Activated CD8-positive, alpha-beta memory T cell treated with anti-CD3 and anti-CD28 coated beads for 24 hours (primary cell): ENCODE measurements around the gene CCL3.
"Not testable (repeated sequence)": the region's sequence is repeated elsewhere in the genome, so short reads cannot be mapped to it uniquely, and the experiment has no call there.

Source experiments
- DNase-seq: peaks from one replicate; pipeline ENCODE4 v3.0.0-alpha.2; 2020

Gene CCL3

DNA sequence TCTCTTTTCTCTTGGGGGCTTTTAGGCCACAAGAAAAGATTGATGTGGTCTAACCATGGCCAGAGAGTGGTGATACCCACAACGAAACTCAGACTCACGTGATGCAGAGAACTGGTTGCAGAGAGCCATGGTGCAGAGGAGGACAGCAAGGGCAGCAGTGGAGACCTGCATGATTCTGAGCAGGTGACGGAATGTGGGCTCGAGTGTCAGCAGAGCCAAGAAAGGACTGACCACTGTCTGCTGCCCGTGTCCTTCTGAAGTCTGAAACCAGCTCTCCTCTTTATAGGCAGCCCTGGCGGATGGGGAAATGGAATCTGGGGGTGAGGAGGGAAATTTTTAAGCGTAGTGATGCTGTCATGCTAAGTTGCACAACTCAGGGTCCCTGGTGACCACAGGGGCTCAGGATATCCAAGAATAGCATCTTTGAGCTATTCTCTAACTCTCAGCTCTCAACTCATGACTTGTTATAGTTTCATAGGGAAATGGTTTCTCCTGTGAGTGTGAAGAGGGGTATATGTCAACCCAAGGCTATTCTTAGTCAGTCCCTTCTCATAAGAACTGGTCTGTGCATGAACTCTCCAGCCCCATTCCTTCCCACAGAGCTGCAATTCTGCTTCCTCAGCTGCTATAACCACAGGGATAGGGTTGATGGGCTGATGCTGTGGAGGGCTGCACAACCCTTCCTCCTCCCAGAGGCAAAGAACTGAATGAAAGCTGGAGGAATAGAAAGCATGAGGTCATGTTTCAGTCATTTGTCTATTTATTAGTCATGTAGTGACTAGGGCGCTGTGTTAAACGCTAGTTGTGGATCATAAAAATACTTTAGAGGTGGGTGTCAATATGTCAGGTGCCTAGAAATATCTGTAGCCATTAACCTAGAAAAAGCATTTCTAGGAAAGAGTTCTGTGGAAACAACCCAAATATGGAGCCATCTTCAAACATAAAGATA lies at the start of gene CCL3:
Gene CCL3 (minus strand): TSS at position 256 of the 949 bp plus-strand sequence. CDS start 85 bp downstream, at position 171.
- DNase-seq: peak; percentile 85

DNA sequence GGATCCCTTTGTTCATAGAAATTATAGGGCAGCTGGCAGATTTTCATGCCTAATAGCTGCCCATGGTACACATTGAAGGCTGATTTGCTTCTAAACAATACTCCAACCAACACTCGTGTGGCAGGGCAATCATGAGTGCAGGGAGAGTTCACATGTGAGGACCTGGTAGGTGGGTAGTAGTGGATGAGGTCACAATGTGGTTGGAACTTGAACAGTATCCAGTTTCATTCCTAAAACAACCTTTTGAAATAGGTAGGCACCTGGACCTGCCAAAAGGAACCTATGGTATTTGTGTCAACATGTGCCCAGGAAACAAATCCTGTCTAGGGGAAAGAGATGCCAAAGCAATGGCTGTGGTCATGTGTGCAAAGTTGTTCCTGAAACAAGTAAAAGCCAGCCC lies 46.5 kb upstream of the CCL3 start:
- DNase-seq: no peak

DNA sequence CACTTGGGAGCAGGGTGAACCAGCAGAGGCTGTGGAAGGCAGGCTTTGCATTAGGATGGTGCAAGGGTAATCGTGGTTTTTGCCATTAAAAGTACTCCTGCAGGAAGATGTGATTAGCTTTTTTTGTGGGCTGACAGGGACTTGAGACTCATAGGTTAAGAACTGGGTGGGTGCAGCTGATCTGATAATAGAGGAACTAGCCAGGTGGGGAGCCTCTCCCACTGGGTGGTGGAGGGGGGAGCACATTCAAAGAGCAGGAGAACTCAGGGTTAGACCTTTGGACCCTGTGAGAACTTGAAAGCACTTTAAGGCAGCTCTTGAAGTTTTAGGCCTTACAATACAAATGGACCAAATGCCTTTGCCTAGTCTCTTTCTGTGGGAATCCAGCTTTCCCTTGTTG lies 46.1 kb upstream of the CCL3 start:
- DNase-seq: no peak

DNA sequence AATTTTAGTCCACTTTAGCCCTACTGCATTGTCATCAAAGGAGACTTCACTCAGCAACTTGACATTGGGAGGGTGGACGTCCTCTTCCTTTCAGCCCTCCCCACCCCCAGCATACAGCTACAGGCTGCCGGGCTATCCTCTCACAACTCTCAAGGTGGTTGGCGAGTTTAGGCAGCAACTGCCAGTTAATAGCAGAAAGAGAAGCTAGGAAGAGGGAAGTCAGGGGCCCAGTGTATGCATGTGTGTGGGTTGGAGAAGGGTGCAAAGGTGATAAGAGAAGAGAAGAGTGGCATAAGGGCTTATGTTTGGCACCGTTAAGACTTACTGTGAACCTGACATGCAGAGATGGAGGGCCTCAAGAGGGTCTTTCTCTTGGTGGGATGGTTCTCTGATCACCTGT lies 45.5 kb upstream of the CCL3 start:
- no peak for DNase-seq

DNA sequence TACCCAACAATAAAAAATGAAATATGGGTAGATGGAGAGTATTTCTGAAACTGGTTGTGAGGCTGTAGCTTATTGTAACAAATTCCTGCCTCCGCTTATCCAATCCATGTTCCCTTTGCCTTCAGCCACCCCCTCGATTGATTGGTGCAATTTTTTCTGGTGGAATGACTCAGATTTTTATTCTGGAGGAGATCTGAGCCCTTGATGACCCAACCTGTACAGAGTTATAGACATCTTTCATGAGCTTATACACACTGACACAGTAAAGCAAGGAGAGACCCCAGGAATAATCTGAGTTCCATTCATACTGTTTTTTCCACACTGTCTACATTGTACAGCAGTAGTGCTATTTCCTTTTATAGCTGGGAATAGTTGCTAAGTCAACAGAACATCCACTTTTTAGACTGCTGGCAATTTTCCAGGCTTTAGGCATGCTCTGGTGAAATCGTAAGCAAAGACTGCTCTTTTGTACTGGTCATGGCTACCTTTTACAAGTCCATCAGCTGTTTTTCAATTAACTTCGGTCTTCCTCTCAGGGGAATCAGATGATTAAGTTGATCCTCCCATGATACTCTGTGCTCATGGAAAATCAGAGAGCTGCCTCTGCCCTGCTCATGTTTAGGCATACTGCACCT lies 43.8 kb upstream of the CCL3 start:
- no peak for DNase-seq

DNA sequence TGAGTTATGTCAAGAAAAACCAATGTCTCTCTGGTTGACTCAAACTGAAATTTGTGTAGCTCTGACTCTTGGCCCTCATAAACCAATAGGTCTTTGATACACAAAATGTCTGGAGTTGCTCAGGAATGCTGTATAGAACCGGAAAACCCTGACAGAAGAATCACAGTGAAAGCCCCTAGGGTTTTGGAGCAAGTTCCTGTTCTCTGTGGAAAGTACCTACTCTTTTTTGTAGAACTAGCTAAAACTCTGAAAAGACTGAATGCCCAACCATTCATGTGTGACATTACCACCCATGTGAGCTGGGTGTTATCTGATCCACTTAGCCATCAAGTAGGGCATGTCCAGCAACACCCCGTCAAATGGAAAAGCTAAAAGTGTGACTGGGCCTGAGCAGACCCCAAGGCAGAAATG lies 42.5 kb upstream of the CCL3 start:
- DNase-seq: no peak

DNA sequence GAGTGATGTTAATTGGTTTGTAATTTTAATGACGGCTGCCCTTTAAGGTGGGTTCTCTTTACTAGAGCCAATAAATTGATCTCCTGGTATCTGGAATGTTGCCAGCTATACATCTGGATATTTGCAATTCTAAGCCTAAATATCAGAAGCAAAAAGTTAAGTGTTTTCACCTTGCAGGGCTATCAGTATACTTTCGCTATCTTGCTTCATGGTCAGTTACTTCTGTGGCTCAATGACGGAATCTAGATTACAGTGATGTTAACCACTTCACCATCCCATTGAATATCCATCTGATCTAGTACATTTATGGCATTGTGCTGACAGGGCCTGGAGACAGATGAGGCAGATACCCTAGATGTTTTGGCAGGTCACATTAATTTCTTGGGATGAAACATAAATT lies 42.0 kb upstream of the CCL3 start:
- no peak for DNase-seq

DNA sequence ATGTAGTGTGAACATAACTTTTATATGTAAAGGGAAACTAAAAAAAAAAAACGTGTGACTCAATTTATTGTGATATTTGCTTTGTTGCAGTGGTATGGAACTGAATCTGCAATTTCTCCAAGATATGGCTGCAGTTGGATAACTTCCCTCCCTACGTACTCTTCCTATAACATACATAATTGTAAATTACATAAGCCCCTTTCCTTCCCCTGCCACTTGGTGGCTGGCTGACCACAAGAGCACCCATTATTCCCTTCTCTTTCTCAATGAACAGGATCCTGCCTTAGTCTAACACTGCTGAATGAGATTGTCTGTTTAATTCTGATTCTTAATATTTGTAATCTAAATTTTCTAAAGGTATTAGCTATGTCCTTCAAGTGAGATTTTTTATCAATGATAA lies 41.5 kb upstream of the CCL3 start:
- no peak for DNase-seq

DNA sequence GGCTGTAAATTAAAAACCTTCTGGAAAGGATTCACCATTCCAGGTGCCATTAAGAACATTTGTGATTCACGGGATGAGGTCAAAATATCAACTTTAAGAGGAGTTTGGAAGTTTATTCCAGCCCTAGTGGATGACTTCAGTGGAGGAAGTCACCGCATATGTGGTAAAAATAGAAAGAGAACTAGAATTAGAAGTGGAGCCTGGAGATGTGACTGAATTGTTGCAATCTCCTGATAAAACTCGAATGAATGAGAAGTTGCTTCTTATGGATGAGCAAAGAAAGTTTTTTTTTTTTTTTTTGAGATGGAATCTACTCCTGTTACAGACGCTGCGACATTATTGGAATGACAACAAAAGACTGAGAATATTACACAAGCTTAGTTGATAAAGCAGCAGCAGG lies 40.4 kb upstream of the CCL3 start:
- DNase-seq: no peak

DNA sequence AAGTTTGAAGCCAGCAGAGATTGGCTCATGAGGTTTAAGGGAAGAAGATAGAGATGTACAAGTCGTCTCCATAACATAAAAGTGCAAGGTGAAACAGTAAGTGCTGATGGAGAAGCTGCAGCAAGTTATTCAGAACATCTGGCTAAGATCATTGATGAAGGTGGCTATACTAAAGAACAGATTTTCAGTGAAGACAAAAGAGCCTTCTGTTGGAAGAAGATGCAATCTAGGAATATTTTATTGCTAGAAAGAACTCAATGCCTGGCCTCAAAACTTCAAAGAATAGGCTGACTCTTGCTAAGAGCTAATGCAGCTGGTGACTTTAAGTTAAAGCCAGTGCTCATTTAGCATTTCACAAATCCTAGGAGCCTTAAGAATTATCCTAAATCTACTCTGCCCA lies 39.7 kb upstream of the CCL3 start:
- DNase-seq: no peak

DNA sequence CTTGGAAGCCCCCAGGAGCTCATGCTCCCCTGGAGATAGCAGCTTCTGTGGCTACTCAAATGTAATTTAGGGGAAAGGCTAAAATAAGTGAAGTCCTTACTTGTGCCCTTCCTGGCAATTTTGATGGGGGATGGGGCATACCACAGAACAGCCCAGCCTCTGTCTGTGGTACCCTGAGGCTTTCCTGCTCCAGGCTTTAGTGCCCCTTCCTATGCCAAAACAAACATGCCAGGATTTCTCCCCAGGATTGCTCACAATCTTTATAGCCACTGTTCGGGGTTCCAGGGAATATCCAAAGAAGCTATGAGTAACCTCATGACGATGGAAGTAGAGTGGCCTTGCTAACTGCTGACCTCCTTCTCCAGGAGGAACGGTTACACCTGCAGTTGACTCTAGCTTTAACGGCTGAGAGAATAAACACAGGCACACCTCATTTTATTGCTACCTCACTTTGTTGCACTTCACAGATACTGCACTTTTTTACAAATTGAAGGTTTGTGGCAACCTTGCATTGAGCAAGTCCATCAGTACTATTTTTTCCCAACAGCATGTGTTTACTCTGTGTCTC lies 38.6 kb upstream of the CCL3 start:
- DNase-seq: no peak

DNA sequence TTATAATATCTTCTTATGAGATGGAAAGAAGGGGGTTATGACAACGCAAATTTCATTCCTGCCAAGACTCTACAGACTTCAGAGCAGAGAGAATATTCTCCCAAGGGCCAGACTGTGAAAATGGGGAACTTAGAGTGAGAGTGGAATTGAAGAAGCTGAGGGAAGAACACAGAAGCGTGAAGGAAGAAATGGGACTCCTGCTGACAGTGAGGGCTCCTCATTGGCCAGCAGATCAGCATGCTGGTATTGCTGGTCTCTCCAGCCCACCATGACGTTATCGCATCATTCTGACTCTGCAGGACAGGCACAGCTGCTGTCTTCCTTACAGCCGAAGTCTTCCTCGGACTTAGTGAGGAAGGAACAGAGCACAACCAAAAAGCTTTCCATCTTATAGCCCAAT lies 38.0 kb upstream of the CCL3 start:
- no peak for DNase-seq

DNA sequence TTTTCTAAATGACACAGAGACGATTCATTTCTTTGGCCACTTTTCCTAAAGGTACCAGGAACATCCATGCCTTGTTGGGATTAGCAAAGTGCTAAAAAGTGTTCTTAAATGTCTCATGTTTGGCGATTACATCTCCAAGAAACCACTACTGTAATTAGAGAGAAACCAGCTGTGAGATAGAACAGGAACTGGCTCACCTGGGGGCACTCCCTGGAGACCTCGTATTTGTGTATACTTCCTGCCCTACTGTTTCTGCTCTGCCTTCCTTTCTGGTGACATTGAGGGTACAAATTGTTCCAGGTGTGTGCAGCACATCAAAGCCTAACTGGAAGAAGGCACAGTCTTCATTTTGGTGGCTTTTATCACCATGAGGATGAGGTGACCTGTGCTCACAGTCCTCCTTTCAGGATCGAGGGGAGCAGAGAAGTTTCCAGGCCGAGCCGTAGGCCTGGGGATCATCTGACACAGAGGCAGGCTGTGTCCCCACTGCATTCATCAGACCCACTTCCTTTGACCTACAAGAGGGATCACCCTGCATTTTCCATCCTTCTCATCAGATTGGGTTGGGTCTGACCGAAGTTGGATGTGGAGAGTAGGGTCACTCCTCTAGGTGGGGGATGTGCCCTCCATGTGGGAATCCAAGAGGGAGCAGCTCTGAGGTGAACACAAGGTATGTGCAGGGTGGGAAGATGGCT lies 37.4 kb upstream of the CCL3 start:
- no peak for DNase-seq

DNA sequence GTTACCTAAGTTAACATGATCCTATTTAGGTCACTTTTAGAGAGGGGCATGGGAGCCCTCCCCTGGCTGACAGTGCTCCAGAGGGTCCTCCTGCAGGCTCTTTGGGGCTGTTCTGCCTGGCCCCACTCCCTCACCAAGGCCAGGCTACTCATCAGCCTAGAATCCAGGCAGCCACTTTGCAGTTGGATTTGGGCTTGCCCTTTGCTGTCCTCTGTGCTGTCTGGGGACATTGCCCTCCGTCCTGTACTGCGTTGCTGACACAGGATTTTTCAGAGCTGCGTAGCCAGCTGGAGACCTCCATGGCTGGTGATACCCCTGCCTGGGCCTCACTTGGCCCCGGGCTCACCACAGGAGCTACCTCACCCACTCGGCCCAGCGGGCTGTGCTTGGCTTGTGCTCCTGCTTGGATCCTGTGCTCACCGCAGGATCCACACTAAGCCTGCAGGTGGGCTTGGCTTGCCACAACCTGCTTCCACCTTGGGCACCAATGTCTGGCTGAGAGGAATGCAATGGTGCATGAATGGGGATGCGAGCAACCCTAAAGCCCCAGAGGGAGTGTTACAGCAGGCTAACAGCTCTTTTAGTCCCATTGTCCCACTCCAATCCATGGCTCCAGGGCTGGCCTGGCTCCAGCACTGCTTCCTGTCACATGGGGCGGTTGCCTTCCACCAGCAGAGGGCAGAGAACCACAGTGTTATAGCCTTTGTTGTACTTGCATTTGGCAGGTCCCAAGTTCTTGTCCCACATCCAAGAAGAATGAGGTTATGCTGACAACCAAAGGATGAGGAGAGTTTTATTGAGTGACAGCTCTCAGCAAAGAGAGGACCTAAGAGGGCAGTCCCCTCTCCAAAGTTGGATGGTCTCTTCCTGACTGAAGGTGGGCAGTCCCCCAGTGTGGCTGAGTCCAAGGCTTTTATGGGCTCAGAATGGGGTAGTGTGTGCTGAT lies 35.2 kb upstream of the CCL3 start:
- DNase-seq: no peak

DNA sequence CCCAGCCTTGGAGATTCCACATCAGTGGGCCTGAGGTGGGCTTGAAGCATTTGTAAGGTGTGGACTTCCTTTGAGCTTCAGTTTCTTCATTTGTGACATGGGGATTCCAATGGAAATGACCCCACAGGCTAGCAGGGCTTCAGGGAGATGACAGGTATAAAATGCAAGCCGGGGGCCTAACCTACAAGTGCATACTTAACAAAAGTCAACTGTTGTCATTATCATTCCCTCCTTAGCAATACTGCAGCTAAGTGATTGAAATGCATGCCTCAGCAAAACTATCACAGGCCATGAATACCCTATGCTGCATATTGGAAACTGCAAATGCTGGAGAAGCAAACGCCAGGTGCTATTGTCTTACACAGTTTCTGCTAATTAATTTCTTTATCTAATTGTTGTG lies 33.5 kb upstream of the CCL3 start:
- no peak for DNase-seq

DNA sequence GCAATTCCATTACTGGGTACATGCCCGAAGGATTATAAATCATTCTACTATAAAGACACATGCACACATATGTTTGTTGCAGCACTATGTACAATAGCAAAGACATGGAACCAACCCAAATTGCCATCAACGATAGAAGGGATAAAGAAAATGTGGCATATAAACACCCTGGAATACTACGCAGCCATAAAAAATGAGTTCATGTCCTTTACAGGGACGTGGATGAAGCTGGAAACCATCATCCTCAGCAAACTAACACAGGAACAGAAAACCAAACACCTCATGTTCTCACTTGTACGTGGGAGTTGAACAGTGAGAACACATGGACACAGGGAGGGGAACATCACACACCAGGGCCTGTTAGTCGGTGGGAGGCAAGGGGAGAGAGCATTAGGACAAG lies 31.2 kb upstream of the CCL3 start:
- DNase-seq: not testable (repeated sequence)

DNA sequence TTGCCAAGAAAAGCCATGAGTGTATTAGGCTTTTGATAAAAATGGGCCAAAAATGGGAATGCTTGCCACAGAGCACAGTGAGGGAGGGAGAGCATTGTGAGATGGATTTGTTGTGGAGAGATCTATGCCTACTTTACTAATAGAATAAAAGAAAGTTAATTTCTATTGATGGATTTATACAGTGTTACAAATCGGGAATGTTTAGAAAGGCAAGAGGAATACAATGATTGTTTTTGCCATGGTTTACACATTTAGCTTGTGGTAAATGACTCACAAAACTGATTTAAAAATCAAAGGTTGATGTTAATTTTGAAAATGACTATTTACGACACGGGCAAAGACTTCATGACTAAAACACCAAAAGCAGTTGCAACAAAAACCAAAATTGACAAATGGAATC lies 30.3 kb upstream of the CCL3 start:
- DNase-seq: no peak

DNA sequence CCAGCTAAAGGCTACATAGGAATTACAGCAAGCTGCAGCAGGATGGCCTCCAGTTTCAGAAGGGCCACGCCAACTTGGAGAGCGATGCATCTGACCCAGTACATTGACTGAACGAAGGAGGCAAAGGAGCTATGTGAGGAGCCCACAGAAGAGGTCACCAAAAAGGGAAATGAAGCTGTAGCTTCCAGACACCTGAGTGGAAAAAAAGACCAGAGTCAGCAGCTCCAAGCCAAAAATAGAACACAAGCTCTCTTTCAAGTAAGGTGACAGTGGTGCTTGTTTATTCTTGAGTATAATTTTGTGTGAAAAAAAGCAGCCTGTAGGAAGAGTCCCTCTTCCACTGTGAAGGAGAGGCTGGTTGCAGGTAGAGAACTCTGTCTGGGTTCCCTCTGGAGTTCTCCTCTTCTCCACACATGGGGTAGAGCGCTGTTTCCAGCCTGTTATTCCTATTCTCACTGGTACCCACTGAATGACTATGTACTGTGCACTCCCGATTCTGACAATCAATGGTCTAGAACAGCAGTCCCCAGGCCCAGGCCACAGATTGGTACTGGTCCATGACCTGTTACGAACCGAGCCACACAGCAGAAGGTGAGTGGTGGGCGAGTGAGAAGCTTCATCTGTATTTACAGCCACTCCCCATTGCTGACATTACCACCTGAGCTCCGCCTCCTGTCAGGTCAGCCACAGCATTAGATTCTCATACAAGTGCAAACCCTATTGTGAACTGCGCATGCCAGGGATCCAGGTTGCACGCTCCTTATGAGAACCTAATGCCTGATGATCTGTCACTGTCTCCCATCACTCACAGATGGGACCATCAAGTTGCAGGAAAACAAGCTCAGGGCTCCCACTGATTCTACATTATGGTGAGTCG lies 28.8 kb upstream of the CCL3 start:
- DNase-seq: no peak

DNA sequence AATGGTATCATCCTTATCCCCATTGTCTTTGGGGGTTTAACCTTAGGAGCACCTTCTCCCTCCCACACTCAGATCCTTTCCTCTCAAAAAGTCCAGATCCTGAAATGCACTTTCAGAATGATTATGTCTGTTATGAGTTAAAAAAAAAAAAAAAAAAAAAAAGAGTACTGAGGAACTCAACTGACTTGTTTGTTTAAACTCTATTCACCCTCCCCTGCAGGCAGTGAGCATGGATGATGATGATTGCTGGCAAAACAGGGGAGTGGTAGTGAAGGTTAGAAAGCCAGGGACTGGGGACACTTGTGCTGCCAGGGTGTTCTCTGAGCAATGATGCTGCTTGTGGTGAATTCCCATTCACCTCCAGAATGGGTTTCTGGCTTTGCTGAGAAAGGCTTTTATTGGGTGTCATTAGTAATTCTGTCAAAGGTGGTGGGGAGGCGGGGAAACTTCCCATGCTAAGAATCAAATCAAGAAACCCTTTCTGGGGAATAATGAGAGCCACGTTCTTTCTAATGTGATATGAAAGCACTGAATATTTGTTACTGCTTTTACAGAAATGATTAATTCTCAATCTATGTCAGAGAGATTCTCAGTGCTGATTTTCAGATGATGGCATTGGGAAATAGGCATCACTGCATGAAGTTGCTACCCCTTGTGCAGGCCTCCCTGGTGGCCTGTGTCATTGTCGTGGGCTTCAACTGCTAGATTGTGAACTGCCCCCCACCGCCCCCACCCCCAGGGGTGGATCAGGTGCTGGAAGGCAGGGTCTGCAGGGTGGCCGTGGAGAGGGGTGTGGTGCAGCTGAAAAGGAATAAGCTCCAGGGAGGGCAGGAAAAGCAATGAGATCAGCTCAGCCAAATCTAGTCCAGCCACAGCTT lies 27.8 kb upstream of the CCL3 start:
- DNase-seq: peak; percentile 62

DNA sequence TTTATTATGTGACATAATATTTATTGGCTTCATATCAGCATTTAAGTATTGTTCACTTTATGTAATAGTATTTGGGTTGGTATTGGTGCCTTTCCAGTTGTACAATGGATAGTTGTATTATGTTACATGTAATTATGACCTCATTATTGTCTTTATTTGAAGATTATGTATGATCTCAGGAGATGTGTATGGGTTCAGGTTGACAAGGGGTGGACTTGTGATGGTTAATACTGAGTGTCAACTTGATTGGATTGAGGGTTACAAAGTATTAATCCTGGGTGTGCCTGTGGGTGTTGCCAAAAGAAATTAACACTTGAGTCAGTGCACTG lies 25.7 kb upstream of the CCL3 start:
- not testable (repeated sequence) for DNase-seq
